ENCODE measurements around the gene ATF7.
"Not testable (repeated sequence)": the region's sequence is repeated elsewhere in the genome, so short reads cannot be mapped to it uniquely, and the experiment has no call there.

Gene ATF7

DNA sequence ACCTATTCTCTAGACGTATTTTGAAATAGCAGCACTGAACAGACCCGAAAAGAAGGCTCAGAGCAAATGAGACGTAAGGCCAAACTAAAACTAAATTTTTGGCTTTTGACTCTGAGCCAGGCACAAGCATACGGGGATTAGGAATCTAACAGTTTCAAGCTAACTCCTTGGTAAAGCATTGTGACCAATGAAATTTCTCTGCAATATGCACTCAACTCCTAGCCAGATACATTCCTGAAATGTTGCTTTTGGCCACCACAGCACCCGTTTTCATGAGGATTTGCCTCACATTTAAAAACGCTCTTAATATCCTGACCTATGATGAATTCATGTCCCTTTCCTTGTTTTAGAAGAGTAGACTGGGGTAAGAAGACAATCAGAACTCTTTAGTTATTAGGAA is 65.8 kb downstream of the ATF7 start:
- Histone ChIP-seq H3K27ac (no peak overlapping the region), H3K27me3 (no peaks in the 10 kb centered on the region), H3K9me3 (no peaks in the 10 kb centered on the region), H3K36me3 (no peaks in the 10 kb centered on the region), H3K4me3 (ENCODE audit: low read depth in 1 of 2, low read length in 1 of 2) (no peak overlapping the region), H3K4me1 (ENCODE audit: control insufficient read depth in 1 of 2, insufficient read depth in 1 of 2, low read depth in 1 of 2, low read length in 1 of 2) (peaks cover 12 to 16% of the 10 kb centered on the region in 2 experiments)
- no peak for TF ChIP-seq CTCF (IDR thresholded peaks at IDR 0.05)

GRCh38 chr12:53558631-53559030 is 67.6 kb downstream of the ATF7 start:
- no peak for TF ChIP-seq CTCF (IDR thresholded peaks at IDR 0.05)
- Histone ChIP-seq H3K9me3 (no peaks in the 10 kb centered on the region), H3K4me1 (ENCODE audit: control insufficient read depth in 1 of 2, insufficient read depth in 1 of 2, low read depth in 1 of 2, low read length in 1 of 2) (peaks cover under 1 to 2% of the 10 kb centered on the region in 2 experiments), H3K36me3 (peaks cover 3% of the 10 kb centered on the region), H3K27ac (no peak overlapping the region), H3K27me3 (no peaks in the 10 kb centered on the region), H3K4me3 (ENCODE audit: low read depth in 1 of 2, low read length in 1 of 2) (no peak overlapping the region)

DNA sequence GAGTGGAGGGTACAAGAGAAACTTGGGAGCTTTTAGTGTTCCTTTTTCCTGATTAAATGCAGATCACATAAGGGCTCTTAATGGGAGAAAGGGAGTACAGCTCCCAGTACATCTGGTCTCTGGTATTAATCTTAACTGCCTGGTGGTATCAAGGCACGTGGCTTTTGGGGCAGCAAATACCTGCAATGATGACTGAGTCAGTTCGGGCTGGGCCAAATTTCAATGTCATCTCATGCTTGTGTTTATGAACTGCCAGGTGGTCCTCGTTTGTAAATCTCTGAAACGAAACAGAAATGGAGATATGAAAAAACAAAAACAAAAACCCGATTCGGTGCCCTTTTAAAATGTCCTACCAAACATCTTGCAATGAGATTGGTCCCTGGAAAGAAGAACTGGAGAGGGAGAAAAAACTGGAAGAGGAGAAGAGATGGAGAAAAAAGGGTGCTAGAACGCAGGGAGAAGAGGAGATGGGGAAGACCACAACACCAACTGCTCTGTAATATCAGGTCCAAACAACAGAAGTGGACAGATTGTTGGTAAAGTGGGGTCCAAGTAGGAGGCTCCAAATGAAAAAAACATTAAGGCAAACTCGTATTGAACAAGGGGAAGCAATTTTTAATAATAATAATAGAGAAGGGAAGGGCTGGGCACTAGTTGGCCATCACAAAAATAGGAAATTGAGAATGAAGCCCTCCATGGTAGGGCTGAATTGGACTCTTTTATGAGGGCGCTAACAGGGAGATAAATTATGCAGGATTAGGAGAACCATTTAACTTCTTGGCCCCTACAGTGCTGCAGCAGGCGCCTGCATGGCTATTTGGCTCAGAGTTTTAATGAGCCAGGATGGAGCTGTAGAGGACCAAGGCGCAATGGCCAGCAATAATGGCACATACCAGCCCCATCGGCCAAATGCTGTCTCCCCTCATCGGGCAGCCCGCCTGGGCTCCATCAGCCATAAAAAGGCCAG is 73.5 kb downstream of the ATF7 start:
- Histone ChIP-seq H3K36me3 (peaks cover 46% of the 10 kb centered on the region), H3K4me3 (ENCODE audit: low read depth in 1 of 2, low read length in 1 of 2) (no peak overlapping the region), H3K9me3 (no peaks in the 10 kb centered on the region), H3K27ac (no peak overlapping the region), H3K27me3 (no peaks in the 10 kb centered on the region), H3K4me1 (ENCODE audit: control insufficient read depth in 1 of 2, insufficient read depth in 1 of 2, low read depth in 1 of 2, low read length in 1 of 2) (no peaks in the 10 kb centered on the region)
- TF ChIP-seq CTCF (IDR thresholded peaks at IDR 0.05), result no peak

- no peak overlapping the region for H3K27ac ChIP-seq
These were observed 74.3 kb downstream of the ATF7 start for GRCh38 chr12:53551889-53552291.

GRCh38 chr12:53550595-53550994 is 75.6 kb downstream of the ATF7 start:
- peaks cover 50% of the 10 kb centered on the region for H3K36me3 ChIP-seq
- no peaks in the 10 kb centered on the region for H3K4me1 ChIP-seq (ENCODE audit: control insufficient read depth in 1 of 2, insufficient read depth in 1 of 2, low read depth in 1 of 2, low read length in 1 of 2)
- H3K27ac ChIP-seq, result no peak overlapping the region
- H3K27me3 ChIP-seq, result no peaks in the 10 kb centered on the region
- H3K9me3 ChIP-seq, result no peaks in the 10 kb centered on the region
- H3K4me3 ChIP-seq (ENCODE audit: low read depth in 1 of 2, low read length in 1 of 2), result no peak overlapping the region
- no peak for TF ChIP-seq CTCF (IDR thresholded peaks at IDR 0.05)

More at GRCh38 chr12:53551889-53552291, 74.3 kb downstream of the ATF7 start:
- Histone ChIP-seq H3K9me3 (no peaks in the 10 kb centered on the region), H3K27me3 (no peaks in the 10 kb centered on the region), H3K4me1 (ENCODE audit: control insufficient read depth in 1 of 2, insufficient read depth in 1 of 2, low read depth in 1 of 2, low read length in 1 of 2) (no peaks in the 10 kb centered on the region), H3K4me3 (ENCODE audit: low read depth in 1 of 2, low read length in 1 of 2) (no peak overlapping the region), H3K36me3 (peaks cover 50% of the 10 kb centered on the region)
- no peak for TF ChIP-seq CTCF (IDR thresholded peaks at IDR 0.05)

GRCh38 chr12:53550131-53550530 is 76.1 kb downstream of the ATF7 start:
- not testable (repeated sequence) for H3K9me3 ChIP-seq; H3K4me3 ChIP-seq (ENCODE audit: low read depth in 1 of 2, low read length in 1 of 2); H3K4me1 ChIP-seq (ENCODE audit: control insufficient read depth in 1 of 2, insufficient read depth in 1 of 2, low read depth in 1 of 2, low read length in 1 of 2); H3K27me3 ChIP-seq; H3K27ac ChIP-seq
- H3K36me3 ChIP-seq, result peaks cover 53% of the 10 kb centered on the region

GRCh38 chr12:53548354-53548753 is 77.8 kb downstream of the ATF7 start:
- not testable (repeated sequence) for H3K4me3 ChIP-seq (ENCODE audit: low read depth in 1 of 2, low read length in 1 of 2); H3K27ac ChIP-seq; H3K9me3 ChIP-seq; H3K27me3 ChIP-seq; H3K4me1 ChIP-seq (ENCODE audit: control insufficient read depth in 1 of 2, insufficient read depth in 1 of 2, low read depth in 1 of 2, low read length in 1 of 2)
- H3K36me3 ChIP-seq, result peaks cover 59% of the 10 kb centered on the region
